GM19351 (cell line): ENCODE results near the gene SCLY.
A peak's percentile ranks its signal among the peaks of the same experiment; 100 is the strongest.
"Not testable (repeated sequence)": the region's sequence is repeated elsewhere in the genome, so short reads cannot be mapped to it uniquely, and the experiment has no call there.

Experiments
- ATAC-seq: cut with Tn5 transposase; IDR thresholded peaks from one replicate; pipeline ENCODE4 v1.9.1; 2021; ENCODE audit warnings: mild to moderate bottlenecking, moderate library complexity; ENCODE audit not compliant: unreplicated experiment

The SCLY gene

DNA sequence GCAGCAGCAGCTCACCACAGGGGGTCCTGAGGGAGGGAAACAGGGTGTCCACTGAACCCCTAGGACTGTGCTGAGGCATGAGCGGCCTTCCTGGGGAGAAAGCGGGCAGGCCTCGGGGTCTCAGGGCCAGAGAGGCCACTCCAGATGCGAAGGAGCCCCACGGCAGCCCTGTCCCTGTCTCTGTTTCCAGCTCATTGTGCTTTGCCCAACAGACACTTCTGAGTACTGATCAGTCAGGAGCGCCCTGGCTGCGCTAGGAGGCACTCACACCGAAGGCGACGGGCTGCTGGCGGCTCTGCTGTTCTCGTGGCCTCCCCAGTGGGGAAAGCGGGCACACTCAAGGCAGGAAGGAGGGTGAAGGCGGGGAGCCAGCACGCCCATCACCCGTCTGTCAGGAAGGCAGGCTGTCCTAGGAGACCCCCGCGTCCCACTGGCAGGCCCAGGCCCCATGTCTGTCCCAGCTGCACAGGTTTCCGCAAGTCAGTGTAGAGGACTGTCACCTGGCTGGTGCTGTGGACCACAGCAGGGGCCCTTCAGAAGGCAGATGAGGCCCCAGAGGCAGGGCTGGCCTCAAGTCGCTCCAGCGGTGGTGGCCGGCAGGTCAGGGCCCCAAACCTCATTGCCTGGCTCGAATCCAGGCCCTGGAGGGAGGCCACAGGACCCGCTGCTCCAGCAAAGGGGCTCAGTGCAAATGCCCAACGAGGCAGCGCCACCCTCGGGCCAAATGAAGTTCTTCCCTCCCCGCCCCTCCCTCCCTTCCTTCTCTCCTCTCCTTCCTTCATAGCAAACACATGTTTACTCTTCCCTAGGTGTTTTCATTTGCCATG lies 46.1 kb downstream of the SCLY start:
- ATAC-seq = peak; percentile 24

DNA sequence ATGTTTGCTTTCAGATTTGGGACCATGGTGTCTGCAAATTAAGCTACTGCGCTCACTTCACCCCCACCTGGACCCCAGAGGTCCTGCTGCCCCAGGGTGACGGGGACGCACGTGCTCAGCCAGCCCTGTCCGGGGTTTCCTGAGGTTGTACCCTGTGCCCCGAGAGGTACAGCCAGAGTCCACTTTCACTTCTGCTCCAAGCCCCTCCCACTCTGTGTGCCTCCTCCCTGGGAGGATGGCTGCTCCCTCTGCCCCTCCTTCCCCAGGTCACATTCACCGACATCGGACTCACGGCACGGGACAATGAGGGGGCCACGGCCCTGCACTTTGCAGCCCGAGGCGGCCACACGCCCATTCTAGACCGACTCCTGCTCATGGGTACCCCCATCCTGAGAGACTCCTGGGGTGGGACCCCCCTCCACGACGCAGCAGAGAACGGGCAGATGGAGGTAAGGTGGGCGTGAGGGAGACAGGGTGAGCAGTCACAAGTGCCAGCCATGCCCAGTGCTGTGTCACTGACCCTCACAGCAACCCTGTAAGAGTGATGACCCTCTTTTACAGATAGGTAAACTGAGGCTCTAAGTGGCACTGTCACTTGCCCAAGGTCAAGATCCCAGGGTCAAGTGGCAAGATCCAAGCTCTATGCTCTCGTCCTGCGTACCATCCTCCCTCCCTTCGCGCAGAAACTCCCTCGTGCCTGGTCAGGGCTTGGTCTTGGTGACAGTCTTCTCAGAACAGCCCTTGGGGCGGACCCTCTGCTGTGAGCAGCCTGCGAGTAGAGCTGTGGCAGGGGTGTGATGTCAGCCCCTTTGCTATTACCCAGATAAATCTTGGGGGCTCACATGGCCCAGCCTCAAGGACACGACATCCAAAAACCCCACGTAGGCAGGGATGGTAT lies 47.0 kb downstream of the SCLY start:
- peak; percentile 83 for ATAC-seq

DNA sequence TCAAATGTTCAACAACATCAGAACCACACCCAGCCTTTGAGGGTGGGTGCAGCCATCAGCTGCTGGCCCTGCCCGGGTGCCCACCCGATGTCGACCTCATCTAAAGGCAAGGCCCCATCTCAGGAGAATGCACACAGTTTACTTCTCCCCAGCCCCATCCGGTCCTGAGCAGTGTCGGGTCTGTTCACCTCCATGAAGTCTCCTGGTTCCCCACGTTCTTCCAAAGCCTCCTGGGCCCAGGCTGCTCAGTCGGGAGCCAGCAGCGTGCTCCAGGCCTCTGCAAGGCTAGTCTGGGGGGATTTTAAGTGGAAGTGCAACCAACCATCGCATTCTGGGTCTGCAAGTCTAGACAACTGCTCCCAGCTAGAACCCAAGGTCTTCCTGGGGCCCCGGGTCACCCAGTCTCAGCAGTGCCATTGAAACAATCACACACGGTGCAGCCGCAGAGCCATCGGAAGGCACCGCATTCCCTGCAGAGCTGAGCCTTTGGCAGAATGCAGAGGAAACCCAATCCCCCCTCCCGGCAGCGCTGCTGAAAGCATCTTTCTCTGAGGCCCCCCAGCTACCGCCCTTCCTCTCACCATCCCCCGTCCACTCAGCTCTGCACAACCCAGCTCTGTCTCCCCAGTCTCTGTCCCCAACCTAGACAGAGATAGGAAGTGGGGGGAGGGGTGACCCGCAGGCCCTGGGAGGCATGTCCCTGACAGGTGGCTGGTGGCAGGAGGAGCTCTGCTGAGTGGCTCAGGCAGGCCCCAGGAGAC lies 47.8 kb downstream of the SCLY start:
- peak; percentile 46 for ATAC-seq

DNA sequence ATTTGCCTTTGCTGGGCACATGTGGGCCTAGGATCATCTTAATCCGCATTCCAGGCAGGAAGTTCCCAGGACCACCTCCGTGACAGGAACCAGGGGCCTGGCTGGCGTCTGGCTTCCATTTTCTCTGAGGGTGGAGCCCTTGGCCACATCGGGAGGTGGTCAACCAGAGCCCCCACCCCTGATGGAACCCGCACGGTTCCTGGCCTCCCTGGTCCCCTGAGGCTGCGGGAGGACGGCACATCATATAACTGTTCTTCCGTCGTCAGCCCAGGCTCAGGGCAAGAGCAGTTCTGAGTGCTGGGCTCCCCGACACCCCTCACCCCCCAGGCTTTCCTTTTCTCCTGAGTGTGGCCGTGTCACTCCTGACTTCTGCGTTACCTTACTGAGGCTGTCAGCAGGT lies 52.8 kb downstream of the SCLY start:
- ATAC-seq = no peak

DNA sequence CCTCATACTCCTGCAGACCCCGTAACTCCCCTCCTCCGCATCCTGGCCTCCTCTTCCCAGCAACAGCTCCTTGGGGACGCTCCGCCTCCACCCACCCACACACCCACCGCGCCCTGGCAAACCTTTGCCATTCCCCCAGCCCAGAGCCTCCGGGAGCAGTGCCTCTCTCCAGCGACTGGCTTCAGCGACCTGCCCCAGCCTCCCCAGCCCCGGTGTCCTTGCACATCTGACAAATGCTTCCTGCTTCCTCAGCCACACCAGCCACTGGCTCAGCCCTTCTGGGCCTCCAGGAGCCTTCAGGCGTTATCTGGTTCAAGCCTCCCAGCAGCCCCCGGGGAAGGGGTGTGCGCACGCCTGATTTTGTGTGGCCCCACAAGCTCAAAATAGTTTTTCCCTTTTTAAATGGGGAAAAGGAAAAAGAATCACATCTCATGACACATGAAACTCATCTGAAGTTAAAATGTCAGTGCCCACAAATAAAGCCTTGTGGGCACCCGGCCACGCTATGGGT lies 53.6 kb downstream of the SCLY start:
- no peak for ATAC-seq

DNA sequence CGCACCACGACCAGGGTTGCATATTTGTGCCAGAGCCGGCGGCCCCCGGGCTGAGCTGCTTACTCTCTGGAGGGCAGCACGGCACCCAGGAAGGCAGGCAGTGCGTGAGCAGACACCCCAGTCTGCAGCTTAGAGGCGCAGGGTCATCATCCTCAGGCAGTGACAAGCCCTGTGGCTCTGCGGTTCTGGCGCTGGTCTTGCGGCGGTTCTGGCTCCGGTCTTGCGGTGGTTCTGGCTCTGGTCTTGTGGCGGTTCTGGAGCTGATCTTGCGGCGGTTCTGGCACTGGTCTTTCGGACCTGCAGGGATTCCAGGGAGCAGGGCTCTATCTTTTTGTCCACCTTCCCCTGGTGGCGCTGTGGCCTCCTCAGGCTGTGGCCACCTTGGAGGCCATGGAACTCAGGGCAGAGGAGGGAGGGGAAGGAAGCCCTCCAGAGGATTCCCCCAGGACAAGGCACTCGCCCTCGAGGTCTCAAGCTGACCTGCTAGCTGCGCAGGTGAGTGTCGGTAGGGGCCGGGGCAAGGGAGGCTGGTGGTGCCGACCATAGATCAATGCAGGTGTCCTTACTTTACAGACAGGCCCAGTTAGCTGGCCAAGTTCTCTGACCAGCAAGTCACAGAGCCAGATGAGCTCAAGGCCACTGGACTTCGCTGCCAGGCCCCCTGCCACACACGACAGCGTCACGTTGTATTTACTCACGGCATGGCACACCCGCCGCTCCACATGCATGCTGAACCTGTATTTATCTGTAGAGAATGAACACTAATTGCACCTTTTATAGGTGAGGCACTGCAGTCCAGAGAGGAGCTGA lies 54.3 kb downstream of the SCLY start:
- no peak for ATAC-seq

DNA sequence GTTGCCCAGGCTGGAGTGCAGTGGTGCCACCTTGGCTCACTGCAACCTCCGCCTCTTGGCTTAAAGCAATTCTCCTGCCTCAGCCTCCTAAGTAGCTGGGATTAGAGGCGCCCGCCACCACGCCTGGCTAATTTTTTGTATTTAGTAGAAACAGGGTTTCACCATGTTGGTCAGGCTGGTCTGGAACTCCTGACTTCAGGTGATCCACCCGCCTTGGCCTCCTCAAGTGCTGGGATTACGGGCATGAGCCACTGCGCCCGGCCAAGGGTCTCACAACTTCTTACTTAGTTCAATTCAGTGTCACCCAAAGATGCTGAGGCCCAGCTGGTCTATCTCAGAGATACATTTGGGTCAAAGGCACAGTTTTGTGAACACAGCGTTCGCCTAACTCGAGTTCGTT lies 54.9 kb downstream of the SCLY start:
- ATAC-seq = not testable (repeated sequence)

DNA sequence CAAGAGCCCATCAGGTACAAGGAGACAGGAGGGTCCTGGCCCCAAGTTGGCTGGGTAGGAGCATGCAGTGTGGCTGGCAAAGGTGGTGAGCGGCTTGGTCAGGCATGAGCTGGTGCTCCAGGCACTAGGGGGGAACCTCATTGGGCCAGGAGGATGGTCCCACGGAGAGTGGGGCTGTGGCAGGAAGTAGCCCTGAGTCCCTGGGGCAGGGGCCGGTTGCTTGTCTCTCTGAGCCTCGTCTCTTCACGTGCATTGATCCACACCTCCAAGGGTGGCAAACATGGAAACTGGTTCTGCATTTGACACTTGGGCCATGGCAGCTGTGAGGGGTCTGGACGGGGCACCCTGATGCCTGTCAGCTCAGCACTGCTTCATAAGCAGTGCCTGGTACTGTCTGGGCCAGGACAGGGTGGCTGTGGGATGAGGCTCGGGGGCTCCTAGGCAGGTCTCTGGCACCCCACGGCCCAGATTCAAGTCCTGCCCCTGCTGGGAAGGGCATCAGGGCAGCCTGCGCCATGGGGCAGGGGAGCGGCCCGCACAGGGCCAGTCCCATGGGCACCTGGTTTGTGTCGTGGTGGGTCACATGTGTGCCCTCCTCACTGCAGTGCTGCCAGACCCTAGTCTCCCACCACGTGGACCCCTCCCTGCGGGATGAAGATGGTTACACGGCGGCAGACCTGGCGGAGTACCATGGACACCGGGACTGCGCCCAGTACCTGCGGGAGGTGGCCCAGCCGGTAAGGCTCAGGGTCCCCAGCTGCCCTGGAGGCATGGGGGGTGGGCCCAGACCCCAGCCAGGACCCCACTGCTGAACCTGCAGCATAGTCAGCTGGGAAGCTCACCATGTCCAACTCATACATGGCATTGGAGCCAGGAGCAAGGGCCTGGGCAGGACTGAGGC lies 55.7 kb downstream of the SCLY start:
- no peak for ATAC-seq

DNA sequence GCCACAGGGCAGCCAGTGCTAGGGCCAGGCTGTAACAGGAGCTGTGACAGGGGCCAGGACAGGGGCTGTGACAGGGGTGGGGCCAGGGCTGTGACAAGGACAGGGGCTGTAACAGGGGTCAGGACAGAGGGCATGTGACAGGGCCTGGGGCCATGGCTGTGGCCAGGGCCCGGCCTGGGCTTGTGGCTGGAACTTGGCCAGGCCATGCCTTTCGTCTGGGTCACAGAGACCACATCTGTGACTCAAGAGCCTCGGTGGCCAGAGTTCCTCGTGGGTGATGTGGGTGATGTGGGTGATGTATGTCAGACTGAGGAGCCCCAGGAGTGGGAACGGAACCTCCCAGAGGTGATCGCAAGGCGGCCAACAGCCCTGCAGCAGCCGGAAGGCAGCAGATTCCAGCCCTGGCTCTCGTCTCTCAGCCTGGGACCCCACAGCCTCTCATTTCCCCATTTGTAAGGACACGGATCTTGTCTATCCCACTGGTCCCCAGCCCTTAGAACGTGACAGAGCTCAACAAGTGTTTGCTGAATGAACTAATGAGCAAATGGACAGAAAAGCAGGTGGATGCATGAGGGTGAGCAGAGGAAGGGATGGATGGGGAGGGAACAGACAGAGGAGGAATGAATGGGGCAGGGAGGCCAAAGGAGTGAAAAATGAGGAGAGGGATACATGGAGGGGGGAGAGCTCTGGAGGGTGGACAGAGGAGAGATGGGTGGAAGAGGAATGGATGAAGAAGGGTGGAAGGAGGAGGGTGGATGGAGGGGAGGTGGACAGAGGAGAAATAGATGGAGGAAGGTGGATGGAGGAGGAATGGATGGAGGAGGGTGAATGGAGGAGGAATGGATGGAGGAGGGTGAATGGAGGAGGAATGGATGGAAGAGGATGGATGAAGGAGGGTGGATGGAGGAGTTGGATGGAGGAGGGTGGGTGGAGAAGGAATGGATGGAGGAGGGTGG lies 56.7 kb downstream of the SCLY start:
- ATAC-seq = no peak

DNA sequence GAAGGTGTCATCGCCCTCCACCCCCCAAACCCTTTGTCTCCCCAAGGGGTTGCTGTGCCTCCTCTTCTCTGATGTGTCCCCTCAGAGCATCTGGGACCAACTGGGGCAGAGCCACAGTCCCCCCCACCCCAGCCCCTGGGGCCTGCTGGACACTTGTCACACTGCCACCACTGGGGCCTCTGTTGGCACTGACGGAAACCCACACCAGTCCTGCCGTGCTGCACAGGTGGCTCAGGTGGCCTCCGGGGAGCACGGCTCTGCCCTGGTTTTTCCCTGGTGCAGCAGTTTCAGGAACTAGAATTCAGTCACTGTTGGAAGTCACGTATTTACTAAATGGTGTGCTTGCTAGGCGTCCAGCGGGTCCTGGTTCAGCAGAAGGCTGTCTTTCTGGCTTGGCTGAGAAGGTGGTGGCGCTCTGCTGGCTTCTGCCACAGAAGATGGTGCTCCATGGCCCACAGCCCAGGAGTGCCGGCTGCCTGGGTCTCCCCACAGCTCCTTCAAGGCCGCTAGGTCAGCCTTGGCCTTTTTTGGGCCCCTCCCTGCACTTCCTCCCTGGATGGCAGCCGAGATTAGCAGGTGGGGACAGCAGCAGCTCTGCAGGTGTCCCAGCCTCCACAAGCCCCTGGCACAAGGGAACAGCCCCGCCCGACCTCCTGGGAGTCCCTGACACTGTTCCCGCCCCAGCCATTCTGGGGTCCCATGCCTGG lies 59.1 kb downstream of the SCLY start:
- ATAC-seq = no peak

DNA sequence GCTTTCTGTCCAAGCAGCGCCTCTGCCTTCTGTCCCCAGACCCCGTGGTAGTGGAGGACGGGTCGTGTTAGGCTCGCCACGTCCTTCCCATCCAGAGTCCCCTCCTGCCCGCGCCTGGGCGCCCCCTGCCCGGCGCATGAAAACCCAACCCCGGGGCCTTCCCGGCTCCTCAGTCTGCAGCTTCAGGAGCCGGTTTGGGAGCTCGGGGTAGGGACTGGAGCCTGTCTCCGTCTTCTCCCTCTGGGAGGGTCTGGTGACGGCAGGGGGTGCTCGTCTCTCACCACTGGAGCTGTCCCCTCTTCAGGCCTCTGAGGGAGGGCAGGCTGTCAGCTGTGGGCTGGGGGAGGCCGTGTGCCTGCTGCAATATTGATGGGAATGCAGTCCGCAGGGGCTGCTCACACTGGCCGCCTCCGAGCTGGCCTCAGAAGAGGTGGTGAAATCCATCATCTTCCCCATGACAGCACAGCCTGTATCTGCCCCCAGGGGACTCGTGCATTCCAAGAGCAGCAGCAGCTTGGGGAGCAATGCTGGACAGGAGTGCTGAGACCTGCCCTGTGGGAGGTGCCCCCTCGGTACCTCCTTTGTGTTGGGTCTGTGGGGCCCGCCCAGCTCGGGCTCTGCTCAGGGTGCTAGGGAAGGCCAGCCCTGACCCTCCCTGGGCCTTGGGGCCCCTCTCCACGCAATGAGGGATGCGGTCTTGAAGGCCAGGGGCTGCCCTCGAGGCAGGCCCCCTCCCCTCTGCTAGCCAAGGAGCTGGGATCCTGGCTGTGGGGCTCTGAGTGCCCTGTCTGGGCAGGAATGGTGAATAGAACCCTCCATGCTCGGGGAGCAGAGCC lies 59.9 kb downstream of the SCLY start:
- ATAC-seq = no peak

DNA sequence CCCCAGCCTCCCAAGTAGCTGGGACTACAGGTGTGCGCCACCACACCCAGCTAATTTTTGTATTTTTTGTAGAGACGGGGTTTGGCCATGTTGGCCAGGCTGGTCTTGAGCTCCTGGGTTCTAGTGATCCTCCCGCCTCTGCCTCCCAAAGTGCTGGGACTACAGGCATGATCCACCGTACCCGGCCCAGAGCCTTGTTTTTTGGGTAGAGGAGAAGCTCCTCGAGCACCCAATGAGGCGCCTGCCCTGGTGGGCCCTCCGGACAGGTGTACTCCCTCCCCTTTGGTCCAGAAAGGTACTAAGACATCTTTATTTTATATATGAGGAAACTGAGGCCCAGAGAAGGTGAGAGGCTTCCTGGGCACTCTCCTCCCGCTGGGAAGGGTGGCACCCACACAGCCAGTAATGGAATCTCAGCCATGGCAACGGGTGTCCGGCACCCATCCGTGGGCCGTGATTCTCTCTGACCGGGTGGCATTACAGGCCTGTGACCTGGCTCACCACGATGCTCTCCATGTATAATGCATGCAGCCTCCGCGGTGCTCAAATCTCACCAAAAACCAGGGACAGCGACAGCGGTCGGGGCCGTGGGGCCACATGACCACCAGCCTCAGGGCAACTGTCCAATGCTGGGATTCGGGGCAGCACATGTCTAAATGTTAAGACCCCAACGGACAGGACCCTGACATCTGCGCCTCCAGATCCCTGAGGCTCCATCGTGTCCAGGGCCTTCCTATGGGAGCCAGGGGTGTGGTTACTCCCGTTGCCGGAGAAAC lies 60.9 kb downstream of the SCLY start:
- ATAC-seq = no peak

DNA sequence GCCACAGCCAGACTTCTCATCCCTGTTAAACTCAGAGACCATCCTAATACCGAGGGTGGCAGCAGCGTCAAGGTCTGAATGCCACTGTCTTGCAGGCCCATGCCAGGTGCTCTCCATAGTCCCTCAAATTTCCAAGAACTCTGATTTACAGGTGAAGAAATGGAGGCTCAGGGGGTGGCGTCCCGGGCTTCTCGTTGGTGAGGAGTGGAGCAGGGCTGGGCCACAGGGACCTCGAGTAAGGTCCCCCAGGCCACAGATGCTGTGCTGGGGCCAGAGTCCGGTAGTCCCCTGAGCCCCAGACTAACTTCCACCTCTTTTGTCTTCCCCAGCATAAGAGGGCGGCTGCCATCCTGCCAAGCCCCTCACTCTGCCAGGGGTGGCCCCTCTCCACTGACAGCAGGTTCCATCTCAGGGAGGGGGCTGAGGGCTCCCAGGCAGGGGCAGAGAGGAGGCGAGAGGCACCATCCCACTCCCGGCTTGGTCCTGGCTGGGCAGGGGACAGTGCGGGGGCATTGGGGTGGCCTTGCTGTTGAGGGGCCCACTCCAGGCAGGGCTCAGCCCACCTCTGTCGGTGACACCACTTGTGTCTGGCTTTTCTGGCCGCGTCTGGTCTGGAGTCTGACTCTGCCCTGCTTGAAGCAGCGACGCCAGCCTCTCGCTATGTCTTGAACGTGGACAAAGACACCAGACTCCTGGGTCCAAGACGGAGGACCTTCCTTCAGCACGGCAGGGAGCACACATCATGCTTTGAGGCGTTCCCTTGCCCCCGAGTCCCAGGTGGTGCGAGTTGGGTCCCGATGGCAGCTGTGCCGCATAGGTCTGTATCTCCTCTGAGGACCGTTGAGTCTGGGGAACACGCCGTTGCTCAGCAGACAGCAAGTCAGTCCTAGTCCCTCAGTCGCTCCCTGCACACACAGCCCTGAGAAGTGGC lies 61.8 kb downstream of the SCLY start:
- ATAC-seq = no peak

DNA sequence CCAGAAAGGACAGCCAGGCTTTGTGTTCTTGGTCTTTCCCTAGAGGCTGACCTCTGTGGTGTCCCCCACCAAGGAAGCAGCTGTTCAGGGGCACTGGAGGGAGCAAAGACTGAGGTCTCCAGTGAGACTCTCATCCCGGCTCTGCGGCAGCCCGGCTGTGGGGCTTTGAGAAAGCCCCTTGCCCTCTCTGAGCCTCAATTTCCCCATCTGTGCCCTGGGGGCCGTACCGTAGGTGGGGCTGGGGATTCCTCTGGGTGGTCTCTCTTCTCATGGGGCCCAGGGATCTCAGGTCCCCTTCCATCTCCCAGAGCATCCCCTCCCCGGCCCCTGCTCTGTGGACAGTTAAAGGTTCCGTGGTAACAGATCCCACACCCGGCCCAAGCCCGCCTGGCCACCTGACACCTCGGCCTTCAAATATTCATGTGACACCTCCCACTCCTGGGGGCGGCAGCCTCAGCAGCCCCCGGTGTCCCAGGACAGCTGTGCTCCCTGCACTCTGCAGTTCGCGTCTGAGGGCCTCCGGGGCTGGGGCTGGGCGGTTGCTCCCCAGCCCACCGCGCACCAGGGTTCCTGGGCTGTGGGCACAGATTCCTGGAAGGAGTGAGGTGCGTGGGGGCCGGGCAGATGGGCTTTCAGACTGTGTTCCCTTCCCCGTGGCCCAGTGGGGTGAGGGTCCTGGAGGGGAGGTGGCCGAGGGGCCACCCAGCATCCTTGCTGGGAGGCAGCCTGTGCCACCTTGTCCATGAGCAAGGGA lies 62.6 kb downstream of the SCLY start:
- no peak for ATAC-seq
